H1 (cell line): Measurements from ENCODE around the gene CASTOR1. TPM values are rescaled to one million over a fixed set of nuclear protein-coding genes. Genes with fewer than 3 reads are reported as not detected.

Source experiments
- CTCF ChIA-PET: fragments of 300-600 bp; sonication (Branson Sonifier 250); formaldehyde crosslinking; loops from one replicate; lab custom pipeline; 2021; ENCODE audit not compliant: partially characterized antibody; lab: Charles Lee
- POLR2A ChIA-PET: fragments of 300-600 bp; sonication (Branson Sonifier 250); formaldehyde crosslinking; loops from one replicate; lab custom pipeline; 2021; ENCODE audit warnings: inconsistent platforms; ENCODE audit not compliant: partially characterized antibody; lab: Charles Lee
- DNase-seq, 2 experiments: peaks; one replicate each; pipeline versions ENCODE4 v3.0.0 to v3.0.0-alpha.2; 2010 to 2022; ENCODE audit warnings: low spot score in 2 of 2, low read depth in 1 of 2, mixed read lengths in 1 of 2
- FAIRE-seq: peaks from 2 replicates; lab custom pipeline; 2011; peaks lifted over from hg19 to GRCh38; lab: Jason Lieb, UNC
- H2AFZ ChIP-seq: 2 replicates; pipeline ENCODE4 v1.8.1; 2012; ENCODE audit warnings: low read length, inconsistent platforms
- H2AK5ac ChIP-seq: 2 replicates; pipeline ENCODE4 v1.6.1; 2013; ENCODE audit warnings: low read depth, low read length
- H2BK120ac ChIP-seq: replicated peaks from 2 replicates; pipeline ENCODE3; 2013; ENCODE audit warnings: low read depth, low read length, inconsistent platforms
- H2BK12ac ChIP-seq: 2 replicates; pipeline ENCODE4 v1.6.1; 2013; ENCODE audit warnings: low read depth, low read length
- H2BK15ac ChIP-seq: 2 replicates; pipeline ENCODE4 v1.6.1; 2013; ENCODE audit warnings: low read length
- H2BK20ac ChIP-seq: 2 replicates; pipeline ENCODE4 v1.6.1; 2013; ENCODE audit warnings: low read length
- H2BK5ac ChIP-seq: 2 replicates; pipeline ENCODE4 v1.6.1; 2013; ENCODE audit warnings: low read depth, low read length
- H3K14ac ChIP-seq: 2 replicates; pipeline ENCODE4 v1.6.1; 2013; ENCODE audit warnings: inconsistent platforms; ENCODE audit not compliant: insufficient read length
- H3K18ac ChIP-seq: 2 replicates; pipeline ENCODE4 v1.6.1; 2013; ENCODE audit warnings: low read length; ENCODE audit errors: extremely low read depth
- H3K23ac ChIP-seq: 2 replicates; pipeline ENCODE4 v1.6.1; 2013; ENCODE audit warnings: inconsistent platforms; ENCODE audit not compliant: insufficient read length
- H3K23me2 ChIP-seq: 2 replicates; pipeline ENCODE4 v1.6.1; 2013; ENCODE audit warnings: low read depth, low read length
- H3K27ac ChIP-seq: 2 replicates; pipeline ENCODE4 v1.6.1; 2011; ENCODE audit warnings: low read depth, low read length, inconsistent platforms
- H3K27me3 ChIP-seq, 4 experiments: replicated peaks in 1 of 4; 1 replicate in 1 of 4; 2 replicates in 3 of 4; pipeline versions ENCODE4 v1.6.1 to v1.8.1; 2011 to 2013; ENCODE audit warnings: low read length in 3 of 4, mild to moderate bottlenecking in 3 of 4, inconsistent platforms in 2 of 4, mixed read lengths in 2 of 4, moderate library complexity in 1 of 4; ENCODE audit not compliant: control insufficient read depth in 3 of 4, insufficient read depth in 3 of 4; ENCODE audit errors: extremely low read depth in 1 of 4
- H3K36me3 ChIP-seq, 4 experiments: 2 replicates each; pipeline versions ENCODE4 v1.6.1 to v1.8.1; 2011 to 2013; ENCODE audit warnings: mild to moderate bottlenecking in 4 of 4, low read length in 3 of 4, moderate library complexity in 2 of 4, control low read depth in 1 of 4, inconsistent platforms in 1 of 4; ENCODE audit not compliant: insufficient read depth in 4 of 4, control insufficient read depth in 2 of 4
- H3K4ac ChIP-seq: replicated peaks from 2 replicates; pipeline ENCODE3; 2013; ENCODE audit warnings: low read length, low read depth, mixed read lengths, inconsistent platforms; ENCODE audit not compliant: insufficient read length
- H3K4me1 ChIP-seq, 4 experiments: replicated peaks in 1 of 4; 1 replicate in 1 of 4; 2 replicates in 3 of 4; pipeline versions ENCODE4 v1.6.1 to v1.8.1; 2011 to 2013; ENCODE audit warnings: low read length in 3 of 4, inconsistent platforms in 2 of 4, mixed read lengths in 1 of 4; ENCODE audit not compliant: insufficient read depth in 4 of 4, control insufficient read depth in 3 of 4
- H3K4me2 ChIP-seq, 2 experiments: 2 replicates each; pipeline versions ENCODE4 v1.6.1 to v1.8.1; 2011 to 2013; ENCODE audit warnings: low read depth in 2 of 2, low read length in 2 of 2, control low read depth in 1 of 2, inconsistent platforms in 1 of 2, mild to moderate bottlenecking in 1 of 2; ENCODE audit not compliant: insufficient read depth in 1 of 2
- H3K4me3 ChIP-seq, 4 experiments: fragments of 200-600, 300-600 bp in 1 of 4; sonication (generic), shearing (Covaris generic), sonication (Bioruptor Twin) in 1 of 4; 2 replicates each; pipeline versions ENCODE4 v1.5.1 to v1.8.1; 2011 to 2016; ENCODE audit warnings: low read length in 4 of 4, low read depth in 3 of 4, control low read depth in 2 of 4, inconsistent platforms in 2 of 4, mild to moderate bottlenecking in 2 of 4, mixed read lengths in 1 of 4, moderate library complexity in 1 of 4; ENCODE audit not compliant: insufficient read depth in 2 of 4; ENCODE audit errors: extremely low read depth in 1 of 4
- H3K56ac ChIP-seq: replicated peaks from 2 replicates; pipeline ENCODE3; 2013; ENCODE audit warnings: low read depth, mild to moderate bottlenecking, mixed read lengths, low read length, inconsistent platforms; ENCODE audit not compliant: insufficient read length
- H3K79me1 ChIP-seq: 2 replicates; pipeline ENCODE4 v1.6.1; 2013; ENCODE audit warnings: low read depth, low read length, control low read depth
- H3K79me2 ChIP-seq, 2 experiments: 2 replicates each; pipeline versions ENCODE4 v1.6.1 to v1.8.1; 2012 to 2013; ENCODE audit warnings: low read length in 2 of 2, mild to moderate bottlenecking in 2 of 2, inconsistent platforms in 1 of 2; ENCODE audit not compliant: insufficient read depth in 2 of 2, control insufficient read depth in 1 of 2
- H3K9ac ChIP-seq, 4 experiments: replicated peaks in 1 of 4; 1 replicate in 1 of 4; 2 replicates in 3 of 4; pipeline versions ENCODE4 v1.6.1 to v1.8.1; 2011 to 2013; ENCODE audit warnings: low read depth in 3 of 4, low read length in 3 of 4, control low read depth in 2 of 4, mild to moderate bottlenecking in 2 of 4, moderate library complexity in 2 of 4, inconsistent platforms in 1 of 4; ENCODE audit errors: extremely low read depth in 1 of 4
- H3K9me3 ChIP-seq, 2 experiments: 2 replicates each; pipeline versions ENCODE4 v1.6.1 to v1.8.1; 2012 to 2013; ENCODE audit warnings: mild to moderate bottlenecking in 2 of 2, moderate library complexity in 2 of 2, control low read depth in 1 of 2, inconsistent platforms in 1 of 2, low read depth in 1 of 2, low read length in 1 of 2, mixed read lengths in 1 of 2; ENCODE audit not compliant: insufficient read depth in 2 of 2
- H4K20me1 ChIP-seq, 2 experiments: replicated peaks in 1 of 2; 2 replicates each; pipeline versions ENCODE3 to v1.8.1; 2011 to 2013; ENCODE audit warnings: inconsistent platforms in 2 of 2, low read length in 2 of 2, mild to moderate bottlenecking in 1 of 2; ENCODE audit not compliant: insufficient read depth in 2 of 2, control insufficient read depth in 1 of 2
- H4K5ac ChIP-seq: 2 replicates; pipeline ENCODE4 v1.6.1; 2013; ENCODE audit warnings: low read length, low read depth, mixed read lengths, inconsistent platforms; ENCODE audit not compliant: insufficient read length
- H4K8ac ChIP-seq: 2 replicates; pipeline ENCODE4 v1.8.0; 2013; ENCODE audit warnings: mild to moderate bottlenecking, moderate library complexity, low read length, inconsistent platforms; ENCODE audit not compliant: insufficient read depth; ENCODE audit errors: extremely low read depth
- H4K91ac ChIP-seq: replicated peaks from 2 replicates; pipeline ENCODE3; 2013; ENCODE audit warnings: low read length, mixed read lengths, inconsistent platforms; ENCODE audit not compliant: insufficient read length
- EZH2 ChIP-seq: fragments of 200-600 bp; sonication (generic); IDR thresholded peaks from 2 replicates; pipeline ENCODE4 v1.7.1; 2012; ENCODE audit warnings: low read depth, mild to moderate bottlenecking, moderate library complexity, low read length, inconsistent platforms; ENCODE audit not compliant: severe bottlenecking
- GABPA ChIP-seq: IDR thresholded peaks from 2 replicates; pipeline ENCODE4 v1.6.1; 2011; ENCODE audit warnings: mild to moderate bottlenecking, low read length, moderate library complexity, borderline replicate concordance; ENCODE audit not compliant: insufficient read depth
- HDAC2 ChIP-seq, 2 experiments: fragments of 300-600 bp in 1 of 2; sonication (generic) in 1 of 2; IDR thresholded peaks; 2 replicates each; pipeline ENCODE4 v1.6.1; 2011 to 2012; ENCODE audit warnings: low read depth in 2 of 2, low read length in 2 of 2, mild to moderate bottlenecking in 2 of 2, moderate library complexity in 2 of 2, borderline replicate concordance in 1 of 2, inconsistent platforms in 1 of 2
- JUN ChIP-seq: IDR thresholded peaks from 2 replicates; pipeline ENCODE4 v1.6.1; 2011; ENCODE audit warnings: low read depth, mild to moderate bottlenecking, improper control_type of control experiment, low read length
- KDM5A ChIP-seq: fragments of 200-600 bp; IDR thresholded peaks from 2 replicates; pipeline ENCODE4 v1.7.1; 2012; ENCODE audit warnings: mild to moderate bottlenecking, low read length, inconsistent platforms, mixed read lengths
- MAFK ChIP-seq: IDR thresholded peaks from 2 replicates; pipeline ENCODE4 v1.6.1; 2012; ENCODE audit warnings: low read depth, mild to moderate bottlenecking, improper control_type of control experiment, low read length
- POLR2A ChIP-seq, 2 experiments: IDR thresholded peaks; 1 replicate in 1 of 2; 2 replicates in 1 of 2; pipeline ENCODE4 v1.6.1; 2011; ENCODE audit warnings: low read depth in 2 of 2, low read length in 2 of 2, mild to moderate bottlenecking in 2 of 2; ENCODE audit errors: control extremely low read depth in 1 of 2
- RXRA ChIP-seq: IDR thresholded peaks from 2 replicates; pipeline ENCODE4 v1.6.1; 2011; ENCODE audit warnings: low read depth, mild to moderate bottlenecking, low read length, moderate library complexity; ENCODE audit not compliant: insufficient read depth
- TBP ChIP-seq: IDR thresholded peaks from 2 replicates; pipeline ENCODE4 v1.6.1; 2011; ENCODE audit warnings: low read depth, low read length, improper control_type of control experiment
- TCF12 ChIP-seq: IDR thresholded peaks from 2 replicates; pipeline ENCODE4 v1.6.1; 2011; ENCODE audit warnings: low read depth, mild to moderate bottlenecking, low read length
- TEAD4 ChIP-seq: IDR thresholded peaks from 2 replicates; pipeline ENCODE4 v1.6.1; 2012; ENCODE audit warnings: low read depth, low read length, inconsistent platforms, mixed read lengths
- WGBS, 2 experiments: shearing (Covaris generic) in 1 of 2; methylation state at CpG; one replicate each; pipeline versions ENCODE4 v1.1.6 to v1.1.7; 2013 to 2015; ENCODE audit warnings: low lambda C conversion rate in 2 of 2, mixed read lengths in 2 of 2, inconsistent platforms in 1 of 2, low coverage in 1 of 2, missing lambda C conversion rate in 1 of 2; ENCODE audit not compliant: insufficient replicate concordance in 2 of 2, insufficient coverage in 1 of 2, insufficient read length in 1 of 2; ENCODE audit errors: extremely low coverage in 1 of 2, missing lambda C conversion rate in 1 of 2; 5-methylcytosine and 5-hydroxymethylcytosine counted together
- polyA plus RNA-seq, 7 experiments: library from polyadenylated mRNA; depleted of rRNA in 3 of 7; stranded (reverse) in 5 of 7; unstranded in 2 of 7; fragments of >200 nt in 5 of 7; fragments of 200-250 nt in 2 of 7; gene quantifications; 1 replicate in 5 of 7; 2 replicates in 1 of 7; 4 replicates in 1 of 7; pipeline versions ENCODE4 v1.2.1 to v1.2.3, GENCODE V29; 2011 to 2013; ENCODE audit warnings: missing spikeins in 2 of 7, mixed read lengths in 2 of 7
- total RNA-seq: library from RNA; stranded (reverse); fragmentation: NEBNext Ultra II Directional; extraction: Animal tissue kit (Norgen Biotek cat#: 25700); gene quantifications from 2 replicates; pipeline ENCODE4 v1.2.1, GENCODE V29; 2021
- TF ChIP-seq, protein P1 (sequence below): IDR thresholded peaks from 2 replicates; pipeline ENCODE4 v1.6.1; 2012; ENCODE audit warnings: inconsistent platforms
- TF ChIP-seq, protein P2 (sequence below): IDR thresholded peaks from 2 replicates; pipeline ENCODE4 v1.6.1; 2011; ENCODE audit warnings: low read depth, mild to moderate bottlenecking, low read length; ENCODE audit not compliant: insufficient read depth

Gene CASTOR1
- total and polyA plus RNA-seq, 2 of the 8 experiments (the other 6 are each of a cell fraction or from before 2014, with no cell fraction given) = 10.3 to 36.0 TPM

DNA sequence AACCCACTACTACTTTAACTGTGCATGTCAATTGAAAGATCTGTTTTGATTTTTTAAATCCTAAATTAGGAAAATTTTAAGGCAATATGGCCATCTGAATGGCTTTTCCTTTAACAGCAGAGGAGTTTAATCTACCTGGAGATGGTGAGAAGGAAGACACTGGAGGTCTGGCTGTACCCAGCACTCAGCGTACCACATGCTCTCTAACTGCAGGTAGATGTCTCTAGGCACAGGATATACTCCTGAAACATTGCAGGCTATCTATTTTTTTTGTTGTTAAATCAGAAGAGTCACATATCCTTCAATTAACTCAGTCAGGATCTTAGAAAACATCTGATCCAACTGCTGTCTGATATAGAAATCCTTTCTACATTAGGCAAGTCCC, 17.3 kb upstream of the CASTOR1 start:
- Histone ChIP-seq H3K4me1 (peaks cover 0 to 5% (median 1%) of the 10 kb centered on the region in 4 experiments; a peak in 3 of 7 replicates), H3K56ac (no peak overlapping the region), H3K23ac (no peak overlapping the region), H2BK20ac (no peak overlapping the region), H3K9me3 (no peaks in the 10 kb centered on the region), H2AK5ac (no peak overlapping the region), H2BK120ac (no peak overlapping the region), H3K27me3 (no peaks in the 10 kb centered on the region), H3K18ac (no peak overlapping the region), H2BK12ac (no peak overlapping the region), H4K5ac (no peak overlapping the region), H4K20me1 (peaks cover 0 to 2% of the 10 kb centered on the region in 2 experiments), H3K79me2 (no peaks in the 10 kb centered on the region), H3K27ac (no peak overlapping the region), H2AFZ (no peak overlapping the region), H4K91ac (no peak overlapping the region), H3K4ac (no peak overlapping the region), H3K79me1 (no peaks in the 10 kb centered on the region), H3K4me2 (no peak overlapping the region), H2BK15ac (no peak overlapping the region), H2BK5ac (no peak overlapping the region), H3K23me2 (no peaks in the 10 kb centered on the region), H3K36me3 (no peaks in the 10 kb centered on the region), H3K9ac (no peak overlapping the region), H4K8ac (no peak overlapping the region), H3K14ac (no peak overlapping the region), H3K4me3 (no peak overlapping the region)
- no peak for FAIRE-seq
- ChIA-PET POLR2A (no interaction called here), CTCF (interaction anchor here (1.8 kb wide), 1 partner anchor 8 kb away, joined by 4 read pairs; no protein-coding TSS in a partner anchor)
- 100% methylated on average over 1 of the region's 1 CpG; no CpG with 5 or more reads in 1 of the 2 experiments for WGBS, 2 experiments
- no peak for DNase-seq
- TF ChIP-seq TCF12 (no peak), KDM5A (no peak), EZH2 (no peak), TBP (no peak), JUN (no peak), GABPA (no peak), POLR2A (IDR thresholded peaks at IDR 0.05; ENCODE audit: control extremely low read depth in 1 of 2, low read depth in 2 of 2, low read length in 2 of 2) (no peak), TEAD4 (no peak), HDAC2 (IDR thresholded peaks at IDR 0.05; ENCODE audit: borderline replicate concordance in 1 of 2, low read depth in 2 of 2, low read length in 2 of 2) (no peak), RXRA (no peak), MAFK (no peak)
- TF ChIP-seq, protein P1, sequence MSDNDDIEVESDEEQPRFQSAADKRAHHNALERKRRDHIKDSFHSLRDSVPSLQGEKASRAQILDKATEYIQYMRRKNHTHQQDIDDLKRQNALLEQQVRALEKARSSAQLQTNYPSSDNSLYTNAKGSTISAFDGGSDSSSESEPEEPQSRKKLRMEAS = no peak
- TF ChIP-seq, protein P2, sequence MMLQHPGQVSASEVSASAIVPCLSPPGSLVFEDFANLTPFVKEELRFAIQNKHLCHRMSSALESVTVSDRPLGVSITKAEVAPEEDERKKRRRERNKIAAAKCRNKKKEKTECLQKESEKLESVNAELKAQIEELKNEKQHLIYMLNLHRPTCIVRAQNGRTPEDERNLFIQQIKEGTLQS = no peak
